HG02973 (cell line): ENCODE measurements around the gene COX6A2.

ENCODE experiments used
- ATAC-seq: cut with Tn5 transposase; IDR thresholded peaks from one replicate; pipeline ENCODE4 v1.9.1; 2021; ENCODE audit warnings: moderate library complexity; ENCODE audit not compliant: unreplicated experiment

COX6A2 gene

DNA sequence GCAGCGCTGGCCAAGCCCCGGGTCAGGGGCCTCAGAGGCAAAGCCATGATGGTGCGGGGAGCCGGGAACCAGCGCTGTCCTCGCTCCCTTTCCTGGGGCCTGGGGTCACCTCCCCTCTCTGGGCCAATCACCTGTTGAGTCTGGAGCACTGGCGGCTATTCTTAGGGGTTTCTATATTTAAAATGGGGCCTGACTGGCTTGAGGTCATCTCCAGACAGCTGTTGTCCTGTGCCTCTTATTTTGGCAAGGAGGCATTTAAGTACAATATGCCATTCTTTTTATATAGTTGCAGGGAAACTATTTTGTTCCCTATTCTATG, at the start of gene COX6A2:
Gene COX6A2 (minus strand): TSS at position 82 of the 319 bp plus-strand sequence. CDS start 35 bp downstream, at position 47.
- ATAC-seq = no peak

DNA sequence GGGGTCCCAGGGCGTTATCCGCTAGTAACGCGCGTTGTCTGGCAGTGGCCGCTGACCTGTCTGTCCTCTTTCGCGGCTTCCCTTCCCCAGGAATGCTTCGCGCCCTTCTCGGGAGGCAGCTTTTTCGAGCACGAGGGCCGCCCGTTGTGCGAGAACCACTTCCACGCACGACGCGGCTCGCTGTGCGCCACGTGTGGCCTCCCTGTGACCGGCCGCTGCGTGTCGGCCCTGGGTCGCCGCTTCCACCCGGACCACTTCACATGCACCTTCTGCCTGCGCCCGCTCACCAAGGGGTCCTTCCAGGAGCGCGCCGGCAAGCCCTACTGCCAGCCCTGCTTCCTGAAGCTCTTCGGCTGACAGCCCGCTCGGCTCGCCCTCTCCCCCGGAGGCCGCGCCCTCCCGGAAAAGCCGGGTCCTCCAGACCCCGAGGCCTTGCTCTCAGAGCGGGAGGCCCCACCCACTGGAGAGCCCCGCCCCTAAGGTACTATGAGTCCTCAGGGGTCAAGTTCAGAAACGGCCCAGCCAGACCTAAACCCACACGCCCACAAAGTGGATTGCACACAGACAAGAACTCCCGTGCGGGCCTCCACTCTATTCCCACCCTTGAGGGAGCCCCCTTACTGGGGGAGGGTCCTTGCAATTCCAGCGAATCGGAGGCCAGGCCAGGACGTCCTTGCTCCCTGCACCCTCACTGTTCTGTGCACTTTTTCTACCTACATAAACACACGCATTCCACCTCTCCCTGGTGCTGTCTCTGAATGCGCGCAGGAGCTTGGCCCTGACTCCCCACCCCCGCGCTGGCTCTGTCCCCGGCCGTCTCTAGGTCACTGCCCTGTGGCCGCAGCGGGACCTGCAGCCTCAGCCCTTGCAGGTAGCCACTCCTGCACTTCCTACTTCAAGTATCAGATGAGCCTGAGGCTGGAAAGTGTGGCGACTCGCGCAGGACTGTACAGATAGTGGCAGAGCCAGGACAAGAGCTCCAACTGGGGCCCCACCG, 49.4 kb upstream of the COX6A2 start:
- ATAC-seq = peak; percentile 33

DNA sequence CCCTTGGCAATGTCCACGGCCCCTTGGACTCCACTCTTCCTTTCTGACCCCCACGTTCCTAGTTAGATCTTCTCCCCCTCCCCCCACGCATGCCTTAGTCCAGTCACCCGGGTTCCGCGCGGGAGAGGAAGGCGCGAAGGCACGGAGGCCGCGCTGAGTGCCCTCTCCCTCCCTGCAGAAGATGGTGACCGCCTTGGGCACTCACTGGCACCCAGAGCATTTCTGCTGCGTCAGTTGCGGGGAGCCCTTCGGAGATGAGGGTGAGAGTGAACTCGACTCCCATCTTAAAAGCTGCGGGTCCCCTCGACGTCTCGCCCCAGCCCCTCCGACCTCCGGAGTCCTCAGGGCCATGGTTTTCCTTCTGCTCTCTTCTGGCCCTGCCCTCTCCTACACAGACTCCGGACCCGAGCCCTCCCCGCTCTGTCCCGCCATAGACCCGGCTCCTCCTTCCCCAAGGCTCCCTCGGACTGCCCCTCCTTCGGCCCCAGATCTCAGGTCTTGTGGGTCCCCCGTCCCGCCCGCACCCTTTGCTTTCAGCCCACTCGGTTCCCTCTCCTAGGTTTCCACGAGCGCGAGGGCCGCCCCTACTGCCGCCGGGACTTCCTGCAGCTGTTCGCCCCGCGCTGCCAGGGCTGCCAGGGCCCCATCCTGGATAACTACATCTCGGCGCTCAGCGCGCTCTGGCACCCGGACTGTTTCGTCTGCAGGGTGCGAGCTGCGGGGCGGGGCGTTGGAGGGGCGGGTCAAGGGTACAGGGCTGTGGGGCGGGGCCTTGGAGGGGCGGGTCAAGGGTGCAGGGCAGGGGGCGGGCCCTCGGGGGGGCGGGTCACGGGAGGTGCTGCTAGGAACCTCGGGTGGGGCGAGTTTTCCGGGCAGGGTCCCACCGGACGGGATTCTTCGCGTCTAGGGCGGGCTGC, 48.4 kb upstream of the COX6A2 start:
- ATAC-seq = peak; percentile 59

DNA sequence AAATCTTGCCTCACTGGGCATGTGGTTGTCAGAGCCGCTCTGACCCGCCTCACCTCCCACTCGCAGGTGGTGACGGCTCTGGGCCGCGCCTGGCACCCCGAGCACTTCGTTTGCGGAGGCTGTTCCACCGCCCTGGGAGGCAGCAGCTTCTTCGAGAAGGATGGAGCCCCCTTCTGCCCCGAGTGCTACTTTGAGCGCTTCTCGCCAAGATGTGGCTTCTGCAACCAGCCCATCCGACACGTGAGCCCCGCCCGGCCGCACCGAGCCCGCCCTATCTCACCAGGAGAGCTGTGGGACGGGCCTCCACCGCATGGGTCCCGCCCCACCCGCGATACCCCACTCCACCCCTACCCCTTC, 47.8 kb upstream of the COX6A2 start:
- no peak for ATAC-seq

DNA sequence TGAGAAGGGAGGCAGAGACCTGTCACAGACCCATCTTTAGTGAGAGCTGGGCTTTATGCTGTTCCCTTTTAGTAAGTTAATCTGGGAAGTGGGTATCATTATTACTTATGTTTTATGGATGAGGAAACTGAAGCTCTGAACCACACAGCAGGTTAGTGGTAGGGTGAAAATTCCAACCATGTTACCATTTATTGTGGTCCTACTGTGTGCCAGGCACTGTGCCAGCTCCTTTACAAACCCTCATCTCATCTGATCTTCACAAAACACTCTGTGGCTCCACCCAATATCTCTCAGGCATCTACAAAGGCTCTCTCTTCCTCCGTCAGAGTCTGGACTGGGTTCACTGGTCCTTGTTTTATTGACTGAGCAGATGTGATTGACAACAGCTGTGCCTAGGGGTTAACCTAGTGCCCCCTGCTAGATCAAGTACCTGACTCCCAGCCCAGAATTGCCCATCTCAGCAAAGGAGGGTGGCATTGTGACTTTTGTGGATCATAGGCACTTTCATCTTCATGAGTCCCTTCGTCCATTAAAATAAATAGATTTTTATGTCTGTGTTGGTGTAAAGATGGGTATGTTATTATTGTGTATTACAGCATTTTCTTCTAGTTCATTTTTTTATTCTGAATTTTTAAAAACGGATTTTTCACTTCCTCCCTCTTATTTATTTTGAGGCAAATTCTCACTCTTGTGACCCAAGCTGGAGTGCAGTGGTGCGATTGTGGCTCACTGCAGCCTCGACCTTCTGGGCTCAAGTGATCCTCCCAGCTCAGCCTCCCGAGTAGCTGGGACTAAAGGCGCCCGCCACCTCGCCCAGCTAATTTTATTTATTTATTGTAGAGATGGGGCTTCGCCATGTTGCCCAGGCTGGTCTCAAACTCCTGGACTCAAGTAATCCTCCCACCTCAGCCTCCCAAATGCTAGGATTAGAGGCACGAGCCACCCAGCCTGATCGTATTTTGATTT, 46.9 kb upstream of the COX6A2 start:
- ATAC-seq = no peak

DNA sequence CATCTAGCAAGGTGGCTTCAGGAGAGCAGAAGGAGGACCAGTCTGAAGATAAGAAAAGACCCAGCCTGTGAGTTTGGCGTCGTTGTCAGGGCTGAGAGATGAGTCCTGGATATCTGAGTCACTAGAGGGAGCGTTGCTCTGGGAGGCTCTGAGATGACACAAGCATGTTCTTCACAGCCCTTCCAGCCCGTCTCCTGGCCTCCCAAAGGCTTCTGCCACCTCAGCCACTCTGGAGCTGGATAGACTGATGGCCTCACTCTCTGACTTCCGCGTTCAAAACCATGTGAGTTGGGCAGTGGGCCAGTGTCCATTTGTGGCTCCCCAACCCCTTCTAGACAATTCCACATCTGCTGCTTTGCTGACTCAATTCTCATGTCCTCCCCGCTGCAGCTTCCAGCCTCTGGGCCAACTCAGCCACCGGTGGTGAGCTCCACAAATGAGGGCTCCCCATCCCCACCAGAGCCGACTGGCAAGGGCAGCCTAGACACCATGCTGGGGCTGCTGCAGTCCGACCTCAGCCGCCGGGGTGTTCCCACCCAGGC, 46.1 kb upstream of the COX6A2 start:
- no peak for ATAC-seq

DNA sequence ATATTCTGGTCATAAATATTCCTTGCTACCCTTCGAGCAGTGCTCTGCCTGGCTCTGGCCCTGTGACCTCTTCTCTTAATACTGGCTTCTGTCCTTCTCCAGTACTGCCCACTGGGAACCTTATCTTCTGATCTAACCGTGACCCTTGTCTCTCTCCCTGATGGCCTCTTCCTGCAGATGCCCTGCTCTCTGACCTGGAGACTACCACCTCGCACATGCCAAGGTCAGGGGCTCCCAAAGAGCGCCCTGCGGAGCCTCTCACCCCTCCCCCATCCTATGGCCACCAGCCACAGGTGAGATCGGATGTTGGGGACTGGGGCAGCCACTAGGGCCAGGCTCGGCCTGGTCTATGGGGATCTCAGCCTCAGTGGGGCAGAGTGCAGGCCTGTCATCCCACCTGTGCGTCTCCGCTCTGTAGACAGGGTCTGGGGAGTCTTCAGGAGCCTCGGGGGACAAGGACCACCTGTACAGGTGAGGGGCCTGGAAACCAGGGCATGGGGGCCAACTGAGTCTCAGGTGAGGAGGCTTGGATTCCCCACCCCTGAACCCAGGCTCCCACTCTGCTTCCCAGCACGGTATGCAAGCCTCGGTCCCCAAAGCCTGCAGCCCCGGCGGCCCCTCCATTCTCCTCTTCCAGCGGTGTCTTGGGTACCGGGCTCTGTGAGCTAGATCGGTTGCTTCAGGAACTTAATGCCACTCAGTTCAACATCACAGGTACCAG, 45.3 kb upstream of the COX6A2 start:
- no peak for ATAC-seq

DNA sequence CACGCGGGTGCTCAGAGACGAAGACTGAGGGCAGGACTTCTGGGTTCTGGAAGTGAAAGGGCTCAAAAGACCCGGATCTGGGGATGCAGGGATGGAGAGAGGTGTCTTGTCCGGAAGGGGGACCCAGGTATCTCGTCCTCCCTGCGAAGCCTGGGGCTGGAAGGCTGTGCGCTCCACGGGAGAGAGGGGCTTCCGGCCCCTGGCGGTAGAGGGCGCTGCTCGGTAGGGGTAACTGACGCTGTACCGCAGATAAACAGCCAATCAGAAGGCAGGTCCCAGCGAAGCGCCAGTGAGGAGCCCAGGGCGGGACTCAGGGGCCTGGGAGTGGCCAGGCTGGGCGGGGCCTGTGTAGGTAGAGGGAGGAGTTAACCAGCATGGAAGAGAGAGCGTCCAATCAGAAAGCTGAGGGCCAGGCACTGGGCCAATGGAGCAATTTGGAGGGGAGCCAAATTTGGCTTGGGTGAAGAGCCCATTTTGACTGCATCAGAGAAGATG, 44.6 kb upstream of the COX6A2 start:
- ATAC-seq = no peak

DNA sequence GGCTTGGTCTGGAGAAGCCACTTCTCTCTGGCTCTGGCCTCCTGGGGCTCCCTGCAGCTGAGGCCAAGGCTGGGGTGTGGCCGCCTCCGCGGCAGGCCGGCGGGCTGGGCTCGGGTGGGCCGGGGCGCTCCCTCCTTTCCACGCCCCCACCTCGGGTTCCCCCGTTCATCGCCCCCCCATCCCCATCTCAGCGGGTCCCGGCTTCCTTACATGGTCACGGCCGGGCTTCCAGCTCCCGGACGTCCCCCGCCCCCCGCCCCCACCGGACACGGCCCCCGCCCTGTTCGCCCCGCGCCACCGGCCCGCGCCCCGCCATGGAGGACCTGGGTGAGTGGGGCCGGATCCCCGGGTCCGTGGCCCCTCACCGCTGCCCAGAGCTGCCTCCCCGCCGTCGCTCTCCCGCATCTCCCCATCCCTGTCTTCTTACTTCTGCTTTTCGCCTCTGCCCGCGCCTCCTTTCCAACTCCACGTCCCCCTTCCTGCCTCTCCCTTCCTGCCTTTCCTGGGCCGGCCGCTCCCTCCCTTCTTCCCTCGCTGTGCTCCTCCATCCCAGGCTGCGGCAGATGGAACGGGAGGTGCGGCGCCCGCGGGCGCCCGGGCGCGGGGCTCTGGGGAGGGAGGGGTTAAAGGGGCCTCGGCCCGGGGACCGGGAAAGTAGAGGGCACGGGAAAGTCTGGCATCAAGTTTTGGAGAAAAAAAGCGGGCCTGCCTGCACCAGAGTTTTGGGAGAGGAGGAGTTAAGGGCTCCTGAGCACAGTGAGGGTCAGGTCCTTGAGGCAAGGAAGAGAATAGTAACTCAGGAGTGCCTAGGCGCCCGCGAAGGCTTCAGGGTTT, 43.9 kb upstream of the COX6A2 start, which contains the start of gene TGFB1I1:
Gene TGFB1I1 (plus strand): TSS at position 278 of the 834 bp plus-strand sequence. CDS start 37 bp downstream, at position 315.
- no peak for ATAC-seq

DNA sequence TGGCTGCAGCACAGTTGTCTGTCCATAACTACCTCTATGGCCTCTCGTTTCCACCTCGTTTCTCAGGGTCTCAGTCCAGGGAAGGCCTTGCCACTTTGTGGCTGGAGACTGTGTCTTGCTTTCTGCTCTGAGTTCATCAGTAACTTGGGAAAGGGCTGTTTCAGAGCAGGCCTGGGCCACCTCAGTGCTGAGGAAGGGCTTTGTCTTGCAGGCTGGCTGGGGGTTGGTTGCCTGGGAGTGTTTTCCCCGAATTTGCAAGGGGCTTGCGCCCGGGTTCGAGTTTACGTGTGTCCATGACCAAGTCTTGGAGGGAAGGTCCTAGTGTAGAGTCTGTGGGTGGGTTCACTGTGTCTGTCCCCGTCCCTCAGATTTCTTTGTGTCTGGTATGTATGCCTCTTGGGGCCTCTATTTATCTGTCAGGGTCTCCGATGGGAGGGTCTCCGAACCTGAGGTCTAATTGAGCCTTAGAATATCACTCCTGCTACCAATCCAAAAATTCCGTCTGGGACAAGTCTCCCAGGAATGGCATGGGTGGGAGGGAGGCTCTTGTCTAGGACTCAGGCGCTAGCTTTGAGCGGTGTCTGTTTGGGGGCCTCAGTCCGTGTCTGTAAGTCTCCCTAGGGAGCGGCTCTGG, 43.2 kb upstream of the COX6A2 start:
- ATAC-seq = no peak

DNA sequence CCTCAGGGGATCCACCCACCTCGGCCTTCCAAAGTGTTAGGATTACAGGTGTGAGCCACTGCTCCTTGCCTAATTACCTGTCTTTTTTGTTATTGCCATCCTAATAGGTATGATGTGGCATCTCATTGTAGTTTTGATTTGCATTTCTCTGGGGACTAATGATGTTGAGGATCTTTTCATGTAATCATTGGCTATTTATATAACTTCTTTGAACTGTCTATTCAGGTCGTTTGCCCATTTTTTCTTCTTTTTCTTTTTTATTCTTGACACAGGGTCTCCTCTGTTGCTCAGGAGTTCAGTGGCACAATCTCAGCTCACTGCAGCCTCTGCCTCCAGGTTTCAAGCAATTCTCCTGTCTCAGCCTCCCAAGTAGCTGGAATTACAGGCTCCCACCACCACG, 42.5 kb upstream of the COX6A2 start:
- no peak for ATAC-seq

DNA sequence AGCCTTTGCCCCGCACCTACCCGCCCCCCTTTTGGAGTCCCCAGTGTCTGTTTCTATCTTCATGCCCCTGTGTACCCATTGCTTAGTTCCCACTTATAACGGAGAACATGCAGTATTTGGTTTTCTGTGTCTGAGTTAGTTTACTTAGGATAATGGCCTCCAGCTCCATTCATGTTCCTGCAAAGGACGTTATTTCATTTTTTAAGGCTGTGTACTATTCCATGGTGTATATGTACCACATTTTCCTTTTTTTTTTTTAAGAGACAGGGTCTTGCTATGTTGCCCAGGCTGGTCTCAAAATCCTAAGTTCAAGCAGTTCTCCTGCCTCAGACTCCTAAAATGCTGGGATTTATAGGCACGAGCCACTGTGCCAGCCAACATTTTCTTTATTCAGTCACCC, 39.7 kb upstream of the COX6A2 start:
- ATAC-seq = no peak

DNA sequence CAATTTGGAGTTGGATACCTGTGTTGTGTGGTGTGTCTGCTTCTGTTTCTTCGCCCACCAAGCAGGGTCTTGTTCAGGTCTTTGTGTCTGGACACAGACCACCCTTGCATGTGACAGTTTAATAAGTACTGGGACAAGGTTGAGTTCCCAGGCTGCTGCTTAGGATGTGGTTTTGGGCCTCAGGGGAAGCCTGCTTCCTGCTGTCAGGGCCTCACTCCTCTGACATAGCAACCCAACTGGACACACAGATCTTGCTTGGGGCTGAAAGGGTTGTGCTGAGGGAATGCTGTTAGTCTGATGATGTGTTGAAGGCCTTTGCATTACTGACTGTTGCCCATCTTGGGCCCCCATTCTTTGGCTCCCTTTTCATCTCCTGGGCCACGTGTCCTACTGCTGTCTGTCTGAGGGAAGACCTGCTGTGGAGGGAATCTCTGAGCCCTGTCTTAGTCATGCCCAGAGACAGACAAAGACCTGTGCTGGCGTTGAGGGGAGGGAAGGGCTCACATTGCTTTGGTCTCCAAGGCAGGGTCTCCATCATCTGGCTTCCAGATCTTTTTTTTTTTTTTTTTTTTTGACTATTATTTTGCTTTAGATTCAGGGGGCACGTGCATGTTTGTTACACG, 39.1 kb upstream of the COX6A2 start:
- ATAC-seq = no peak

DNA sequence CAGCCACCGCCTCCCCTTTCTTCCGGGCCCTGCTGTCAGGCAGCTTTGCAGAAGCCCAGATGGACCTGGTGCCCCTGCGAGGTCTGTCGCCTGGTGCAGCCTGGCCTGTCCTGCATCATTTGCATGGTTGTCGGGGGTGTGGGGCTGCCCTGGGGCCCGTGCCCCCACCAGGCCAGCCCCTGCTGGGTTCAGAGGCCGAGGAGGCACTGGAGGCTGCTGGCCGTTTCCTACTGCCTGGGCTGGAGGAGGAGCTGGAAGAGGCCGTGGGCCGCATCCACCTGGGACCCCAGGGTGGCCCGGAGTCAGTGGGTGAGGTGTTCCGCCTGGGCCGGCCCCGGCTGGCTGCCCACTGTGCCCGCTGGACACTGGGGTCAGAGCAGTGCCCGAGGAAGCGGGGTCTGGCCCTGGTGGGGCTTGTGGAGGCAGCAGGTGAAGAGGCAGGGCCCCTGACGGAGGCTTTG, 38.3 kb upstream of the COX6A2 start:
- no peak for ATAC-seq

DNA sequence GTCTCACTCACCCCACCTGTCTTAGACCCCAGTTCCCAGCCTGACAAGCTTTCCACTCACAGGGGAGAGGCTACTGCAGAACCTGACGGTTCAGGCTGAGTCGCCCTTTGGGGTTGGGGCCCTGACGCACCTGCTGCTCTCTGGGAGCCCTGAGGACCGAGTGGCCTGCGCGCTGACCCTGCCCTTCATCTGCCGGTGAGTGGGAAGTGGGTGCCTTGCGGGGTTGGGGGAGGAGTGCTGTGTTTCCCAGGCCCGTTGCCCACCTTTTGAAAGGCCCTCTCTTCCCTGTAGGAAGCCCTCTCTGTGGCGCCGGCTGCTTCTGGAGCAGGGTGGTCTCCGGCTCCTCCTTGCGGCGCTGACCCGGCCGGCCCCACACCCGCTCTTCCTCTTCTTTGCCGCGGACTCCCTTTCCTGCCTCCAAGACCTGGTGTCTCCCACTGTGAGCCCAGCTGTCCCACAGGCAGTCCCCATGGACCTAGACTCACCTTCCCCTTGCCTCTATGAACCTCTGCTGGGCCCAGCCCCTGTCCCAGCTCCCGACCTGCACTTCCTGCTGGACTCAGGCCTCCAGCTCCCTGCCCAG, 37.7 kb upstream of the COX6A2 start:
- no peak for ATAC-seq

DNA sequence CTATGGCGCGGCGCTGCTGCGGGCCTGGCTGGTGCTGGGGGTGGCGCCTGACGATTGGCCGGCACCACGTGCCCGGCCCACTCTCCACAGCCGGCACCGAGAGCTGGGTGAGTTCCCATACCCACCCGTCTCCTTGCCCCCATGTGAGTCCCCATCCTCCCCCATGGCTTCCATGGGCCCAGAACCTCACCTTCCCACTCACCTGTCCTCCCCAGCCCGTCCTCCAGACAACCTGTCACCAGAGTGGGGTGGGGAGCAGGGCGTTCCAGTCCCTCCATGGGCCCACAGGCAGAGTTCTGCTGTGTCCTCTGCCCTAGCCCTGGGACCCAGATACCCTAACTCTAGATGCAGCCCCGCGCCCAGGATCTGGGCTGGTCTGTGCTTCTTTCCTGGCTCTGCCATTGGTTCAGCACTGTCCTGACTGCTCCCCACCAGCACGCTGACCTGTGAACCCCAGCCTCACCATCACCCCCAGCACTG, 36.7 kb upstream of the COX6A2 start:
- ATAC-seq = no peak

DNA sequence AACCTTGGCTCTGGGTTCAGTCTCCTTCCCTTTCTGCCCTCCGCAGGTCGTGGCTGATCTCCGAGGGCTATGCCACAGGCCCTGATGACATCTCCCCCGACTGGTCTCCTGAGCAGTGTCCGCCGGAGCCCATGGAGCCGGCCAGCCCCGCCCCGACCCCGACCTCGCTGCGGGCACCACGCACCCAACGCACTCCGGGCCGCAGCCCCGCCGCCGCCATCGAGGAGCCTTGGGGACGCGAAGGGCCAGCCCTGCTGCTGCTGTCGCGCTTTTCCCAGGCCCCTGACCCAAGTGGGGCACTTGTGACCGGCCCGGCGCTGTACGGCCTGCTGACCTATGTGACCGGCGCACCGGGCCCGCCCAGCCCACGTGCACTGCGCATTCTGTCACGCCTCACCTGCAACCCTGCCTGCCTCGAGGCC, 36.2 kb upstream of the COX6A2 start:
- ATAC-seq = no peak
